ENCODE results near the gene ARID1A. TPM values are rescaled to one million over a fixed set of nuclear protein-coding genes. Genes with fewer than 3 reads are reported as not detected.

Gene ARID1A
- total and polyA plus RNA-seq, 2 of the 8 experiments (the other 6 are each of a cell fraction or from before 2014, with no cell fraction given) = 52.1 to 103 TPM

DNA sequence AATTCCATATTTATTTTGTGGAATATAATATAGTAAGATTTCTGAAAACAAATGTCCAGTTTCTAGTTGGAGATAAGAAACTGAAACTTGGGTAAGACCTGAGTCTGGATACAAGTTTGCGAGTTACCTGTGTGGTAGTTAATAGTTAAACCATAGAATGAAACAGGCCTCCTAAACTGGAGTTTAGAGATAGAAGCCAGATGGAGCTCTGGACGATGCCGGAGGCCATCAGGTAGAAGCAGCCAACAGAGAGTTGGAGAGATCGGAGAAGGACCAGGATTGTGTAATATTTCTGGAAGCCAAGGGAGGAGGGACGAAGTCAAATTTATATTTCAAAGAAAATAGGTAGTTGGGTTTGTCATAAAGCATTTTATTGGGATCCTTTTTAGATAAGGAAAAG lies 45.1 kb downstream of the ARID1A start:
- ChIA-PET CTCF (ENCODE audit: partially characterized antibody) (interaction anchor here (1.1 to 2.4 kb wide), 2 partner anchors 138 to 202 kb away, joined by 3 to 12 read pairs; no protein-coding TSS in a partner anchor), POLR2A (ENCODE audit: partially characterized antibody) (interaction anchor here (1.5 kb wide), 1 partner anchor 44 kb away, joined by 3 read pairs; no protein-coding TSS in a partner anchor)
- Histone ChIP-seq H2AFZ (ENCODE audit: low read length) (no peak overlapping the region), H2BK20ac (ENCODE audit: low read length) (no peak overlapping the region), H3K4me2 (ENCODE audit: insufficient read depth in 1 of 2, low read depth in 2 of 2, low read length in 2 of 2) (no peak overlapping the region), H3K36me3 (ENCODE audit: control insufficient read depth in 2 of 4, insufficient read depth in 4 of 4, low read length in 3 of 4) (peaks cover 20 to 75% (median 31%) of the 10 kb centered on the region in 4 experiments), H3K56ac (replicated peaks; ENCODE audit: insufficient read length, low read depth, low read length) (no peak overlapping the region), H3K4me3 (ENCODE audit: extremely low read depth in 1 of 4, insufficient read depth in 2 of 4, low read depth in 3 of 4, low read length in 4 of 4) (no peak overlapping the region), H2BK120ac (replicated peaks; ENCODE audit: low read depth, low read length) (no peak overlapping the region), H2BK12ac (ENCODE audit: low read depth, low read length) (no peak overlapping the region), H3K9ac (replicated peaks in 1 of 4; ENCODE audit: extremely low read depth in 1 of 4, low read depth in 3 of 4, low read length in 3 of 4) (no peak overlapping the region), H2AK5ac (ENCODE audit: low read depth, low read length) (no peak overlapping the region), H3K4ac (replicated peaks; ENCODE audit: insufficient read length, low read depth, low read length) (no peak overlapping the region), H3K23ac (ENCODE audit: insufficient read length) (no peak overlapping the region), H3K27me3 (replicated peaks in 1 of 4; ENCODE audit: control insufficient read depth in 3 of 4, extremely low read depth in 1 of 4, insufficient read depth in 3 of 4, low read length in 3 of 4) (no peaks in the 10 kb centered on the region), H3K18ac (ENCODE audit: extremely low read depth, low read length) (no peak overlapping the region), H3K23me2 (ENCODE audit: low read depth, low read length) (no peaks in the 10 kb centered on the region), H4K5ac (ENCODE audit: insufficient read length, low read depth, low read length) (no peak overlapping the region), H2BK5ac (ENCODE audit: low read depth, low read length) (no peak overlapping the region), H2BK15ac (ENCODE audit: low read length) (no peak overlapping the region), H3K14ac (ENCODE audit: insufficient read length) (no peak overlapping the region), H3K79me2 (ENCODE audit: control insufficient read depth in 1 of 2, insufficient read depth in 2 of 2, low read length in 2 of 2) (peaks cover 0 to 61% of the 10 kb centered on the region in 2 experiments), H3K4me1 (replicated peaks in 1 of 4; ENCODE audit: control insufficient read depth in 3 of 4, insufficient read depth in 4 of 4, low read length in 3 of 4) (peaks cover 0 to 7% (median 1%) of the 10 kb centered on the region in 4 experiments; a peak in 1 of 7 replicates), H3K27ac (ENCODE audit: low read depth, low read length) (no peak overlapping the region), H4K20me1 (replicated peaks in 1 of 2; ENCODE audit: control insufficient read depth in 1 of 2, insufficient read depth in 2 of 2, low read length in 2 of 2) (peaks cover 2 to 11% of the 10 kb centered on the region in 2 experiments), H4K8ac (ENCODE audit: extremely low read depth, insufficient read depth, low read length) (no peak overlapping the region), H4K91ac (replicated peaks; ENCODE audit: insufficient read length, low read length) (no peak overlapping the region), H3K9me3 (ENCODE audit: insufficient read depth in 2 of 2, low read depth in 1 of 2, low read length in 1 of 2) (no peaks in the 10 kb centered on the region), H3K79me1 (ENCODE audit: low read depth, low read length) (peaks cover 8% of the 10 kb centered on the region)
- FAIRE-seq (no peak), DNase-seq (ENCODE audit: low read depth in 1 of 2, low spot score in 2 of 2) (no peak)
- WGBS, 2 experiments (ENCODE audit: extremely low coverage in 1 of 2, insufficient coverage in 1 of 2, insufficient read length in 1 of 2, insufficient replicate concordance in 2 of 2, low coverage in 1 of 2, low lambda C conversion rate in 2 of 2, missing lambda C conversion rate in 1 of 2) = 87% methylated on average over 5 of the region's 5 CpGs; no CpG with 5 or more reads in 1 of the 2 experiments
- TF ChIP-seq BCL11A (IDR thresholded peaks at IDR 0.05; ENCODE audit: low read depth in 2 of 2, low read length in 2 of 2) = no peak
- TF ChIP-seq, protein P1, sequence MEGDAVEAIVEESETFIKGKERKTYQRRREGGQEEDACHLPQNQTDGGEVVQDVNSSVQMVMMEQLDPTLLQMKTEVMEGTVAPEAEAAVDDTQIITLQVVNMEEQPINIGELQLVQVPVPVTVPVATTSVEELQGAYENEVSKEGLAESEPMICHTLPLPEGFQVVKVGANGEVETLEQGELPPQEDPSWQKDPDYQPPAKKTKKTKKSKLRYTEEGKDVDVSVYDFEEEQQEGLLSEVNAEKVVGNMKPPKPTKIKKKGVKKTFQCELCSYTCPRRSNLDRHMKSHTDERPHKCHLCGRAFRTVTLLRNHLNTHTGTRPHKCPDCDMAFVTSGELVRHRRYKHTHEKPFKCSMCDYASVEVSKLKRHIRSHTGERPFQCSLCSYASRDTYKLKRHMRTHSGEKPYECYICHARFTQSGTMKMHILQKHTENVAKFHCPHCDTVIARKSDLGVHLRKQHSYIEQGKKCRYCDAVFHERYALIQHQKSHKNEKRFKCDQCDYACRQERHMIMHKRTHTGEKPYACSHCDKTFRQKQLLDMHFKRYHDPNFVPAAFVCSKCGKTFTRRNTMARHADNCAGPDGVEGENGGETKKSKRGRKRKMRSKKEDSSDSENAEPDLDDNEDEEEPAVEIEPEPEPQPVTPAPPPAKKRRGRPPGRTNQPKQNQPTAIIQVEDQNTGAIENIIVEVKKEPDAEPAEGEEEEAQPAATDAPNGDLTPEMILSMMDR (IDR thresholded peaks at IDR 0.05; ENCODE audit: control extremely low read depth in 1 of 3, insufficient read depth in 1 of 3, low read depth in 1 of 3, low read length in 3 of 3) = no peak
- TF ChIP-seq SP4 (IDR thresholded peaks at IDR 0.05; ENCODE audit: low read length) = no peak
- TF ChIP-seq E2F6 (IDR thresholded peaks at IDR 0.05) = no peak
- no peak for TF ChIP-seq JUND (IDR thresholded peaks at IDR 0.05; ENCODE audit: low read length)
- TF ChIP-seq TBP (IDR thresholded peaks at IDR 0.05; ENCODE audit: low read depth, low read length) = no peak
- no peak for TF ChIP-seq SIN3A (conservative IDR thresholded peaks at IDR 0.05 in 1 of 2, IDR thresholded peaks at IDR 0.05 in 1 of 2; ENCODE audit: low read depth in 1 of 2, low read length in 2 of 2)
- no peak for TF ChIP-seq HDAC2 (IDR thresholded peaks at IDR 0.05; ENCODE audit: borderline replicate concordance in 1 of 2, low read depth in 2 of 2, low read length in 2 of 2)
- TF ChIP-seq EGR1 (IDR thresholded peaks at IDR 0.05; ENCODE audit: borderline replicate concordance, low read depth, low read length) = no peak

Measured in H1 (cell line).